Left ventricle myocardium superior (tissue), 1 donor: ENCODE measurements around the gene DCK. TPM values are rescaled to one million over a fixed set of nuclear protein-coding genes. Genes with fewer than 3 reads are reported as not detected.
"Not testable (repeated sequence)": the region's sequence is repeated elsewhere in the genome, so short reads cannot be mapped to it uniquely, and the experiment has no call there.

Experiments used
- ATAC-seq: fragments of 200-7000 bp; cut with Tn5 transposase; one replicate; pipeline ENCODE4 v1.9.1; 2020; ENCODE audit warnings: mild to moderate bottlenecking, moderate library complexity
- DNase-seq: peaks from one replicate; pipeline ENCODE4 v3.0.0-alpha.2; 2020
- intact Hi-C: fragments of 100-400 bp; cut with micrococcal nuclease; formaldehyde crosslinking; loops from one replicate; pipeline ENCODE4 v1.11.0; 2022
- total RNA-seq: library from RNA; stranded (reverse); fragmentation: NEBNext Ultra II Directional; extraction: Animal tissue kit (Norgen Biotek cat#: 25700); gene quantifications from one replicate; pipeline ENCODE4 v1.2.1, GENCODE V29; 2021
- donor health status: DM: no; HTN: yes; CAD: no; lungs with severe emphysema.

Gene DCK
- total RNA-seq, 1 donor from 2014 or later = 6.6 TPM

- DNase-seq = no peak
- intact Hi-C loops = no loop called here
- ATAC-seq = no peak
Measured at GRCh38 chr4:71052034-71052433, 58.6 kb downstream of the DCK start.

- no peak for DNase-seq
- intact Hi-C loops = no loop called here
- ATAC-seq = no peak
Measured at GRCh38 chr4:71052716-71053115, 59.3 kb downstream of the DCK start.

- ATAC-seq, DNase-seq, intact Hi-C loops: not testable (repeated sequence)
Measured at GRCh38 chr4:71053613-71054012, 60.2 kb downstream of the DCK start.

- ATAC-seq, DNase-seq, intact Hi-C loops: not testable (repeated sequence)
Measured at GRCh38 chr4:71059573-71059972, 66.1 kb downstream of the DCK start.

GRCh38 chr4:71062436-71062835 lies 69.0 kb downstream of the DCK start:
- intact Hi-C loops = no loop called here
- ATAC-seq = no peak

GRCh38 chr4:71063711-71064110 lies 70.3 kb downstream of the DCK start:
- no peak for ATAC-seq
- intact Hi-C loops = no loop called here
- no peak for DNase-seq

More at GRCh38 chr4:71062436-71062835, 69.0 kb downstream of the DCK start:
- no peak for DNase-seq

- intact Hi-C loops = no loop called here
- no peak for DNase-seq
- no peak for ATAC-seq
Measured at GRCh38 chr4:71064521-71064920, 71.1 kb downstream of the DCK start.

GRCh38 chr4:71065991-71066510 lies 72.6 kb downstream of the DCK start:
- DNase-seq (no peak), ATAC-seq (no peak)
- intact Hi-C loops = no loop called here

GRCh38 chr4:71066737-71067716 lies 73.6 kb downstream of the DCK start:
- DNase-seq = no peak
- intact Hi-C loops = no loop called here
- ATAC-seq = no peak

- DNase-seq = no peak
- ATAC-seq = no peak
- intact Hi-C loops = no loop called here
Measured at GRCh38 chr4:71069063-71069462, 75.6 kb downstream of the DCK start.

- ATAC-seq = no peak
- intact Hi-C loops = no loop called here
- DNase-seq = no peak
Measured at GRCh38 chr4:71070015-71070414, 76.6 kb downstream of the DCK start.

GRCh38 chr4:71074452-71075299 lies 81.2 kb downstream of the DCK start:
- DNase-seq = no peak
- peak; percentile 95 for ATAC-seq
- intact Hi-C loops = no loop called here

Other genes starting within 250 kb of the DCK start
- 105 TPM for gene GRSF1, start 153.8 kb upstream of the DCK start, total RNA-seq
- 18.4 TPM for gene MOB1B, start 91.3 kb upstream of the DCK start, total RNA-seq